GM12801 (cell line): ENCODE measurements around the gene NTN3.

Source experiments
- CTCF ChIP-seq: IDR thresholded peaks from one replicate; pipeline ENCODE4 v1.5.1; 2011; ENCODE audit warnings: control low read depth; ENCODE audit not compliant: insufficient read length; ENCODE audit errors: extremely low read depth

The NTN3 gene

GRCh38 chr16:2499890-2500429 is 28.9 kb downstream of the NTN3 start:
- no peak for TF ChIP-seq CTCF

- no peak for TF ChIP-seq CTCF
Measured at GRCh38 chr16:2500430-2500917, 29.4 kb downstream of the NTN3 start.

GRCh38 chr16:2500918-2501750 is 30.0 kb downstream of the NTN3 start:
- peak; percentile 31 for TF ChIP-seq CTCF

GRCh38 chr16:2501946-2502895 is 31.1 kb downstream of the NTN3 start:
- no peak for TF ChIP-seq CTCF

GRCh38 chr16:2505695-2506094 is 34.6 kb downstream of the NTN3 start:
- no peak for TF ChIP-seq CTCF

- no peak for TF ChIP-seq CTCF
Measured at GRCh38 chr16:2507052-2507659, 36.1 kb downstream of the NTN3 start.
